Ovary (tissue), 3 donors: ENCODE data around the gene PLCH2.

ENCODE experiments used
- CTCF ChIP-seq, 3 donors: fragments of 450-650 bp in 2 of 3; fragments of 200-600 bp in 1 of 3; IDR thresholded peaks; one replicate each; pipeline versions ENCODE4 v1.5.1 to v1.8.0; 2016 to 2022; ENCODE audit warnings: antibody characterized with exemption in 3 of 3, mild to moderate bottlenecking in 1 of 3
- EP300 ChIP-seq: sonication (generic); formaldehyde crosslinking; IDR thresholded peaks from one replicate; pipeline ENCODE4 v1.6.1; 2017; ENCODE audit warnings: antibody characterized with exemption
- POLR2A ChIP-seq: fragments of 450-650 bp; IDR thresholded peaks from one replicate; pipeline ENCODE4 v1.6.1; 2017; ENCODE audit warnings: antibody characterized with exemption, mild to moderate bottlenecking, moderate library complexity
- donor health status: DM: no; HTN: no; CAD: no.

DNA sequence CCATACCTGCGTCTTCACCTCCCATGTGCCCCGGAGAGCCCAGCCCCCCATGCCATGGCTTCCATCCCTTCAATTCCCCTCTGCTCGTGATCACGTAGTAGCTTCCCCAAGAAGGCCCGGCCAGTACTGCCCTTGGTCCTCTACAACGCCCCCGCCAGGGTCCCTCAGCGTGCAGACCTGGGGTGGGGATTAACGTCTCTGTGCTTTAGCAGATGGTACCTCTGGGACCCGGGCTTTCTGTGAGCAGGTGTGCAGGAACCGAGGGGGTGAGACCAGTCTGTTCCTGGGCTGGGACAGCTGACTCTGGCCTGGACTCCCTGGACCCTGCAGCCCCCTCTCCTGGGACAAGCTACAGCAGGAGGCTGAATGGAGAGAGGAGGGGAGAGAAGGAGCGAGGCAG is 1.2 kb downstream of the PLCH2 start:
- TF ChIP-seq CTCF (IDR thresholded peaks at IDR 0.05) (no peak), POLR2A (no peak), EP300 (no peak)
